IgD-negative memory B cell (primary cell): ENCODE results near the gene AMZ1. TPM values are rescaled to one million over a fixed set of nuclear protein-coding genes. Genes with fewer than 3 reads are reported as not detected.
A peak's percentile ranks its signal among the peaks of the same experiment; 100 is the strongest.

Experiments
- H3K27ac Mint-ChIP-seq, 3 donors: one replicate each; pipeline ENCODE4 v1.8.0; 2020 to 2022; ENCODE audit warnings: mild to moderate bottlenecking in 3 of 3, mixed read lengths in 3 of 3, moderate library complexity in 1 of 3
- H3K27me3 Mint-ChIP-seq: one replicate; pipeline ENCODE4 v1.8.0; 2021; ENCODE audit warnings: mixed read lengths
- H3K36me3 Mint-ChIP-seq: one replicate; pipeline ENCODE4 v1.8.0; 2020; ENCODE audit warnings: mild to moderate bottlenecking, mixed read lengths
- H3K4me1 Mint-ChIP-seq, 3 donors: one replicate each; pipeline ENCODE4 v1.8.0; 2020 to 2022; ENCODE audit warnings: mixed read lengths in 3 of 3, mild to moderate bottlenecking in 1 of 3
- H3K4me3 Mint-ChIP-seq, 4 donors: one replicate each; pipeline ENCODE4 v1.8.0; 2020 to 2022; ENCODE audit warnings: mild to moderate bottlenecking in 4 of 4, mixed read lengths in 4 of 4, moderate library complexity in 3 of 4
- H3K9me3 Mint-ChIP-seq, 3 donors: one replicate each; pipeline ENCODE4 v1.8.0; 2020 to 2021; ENCODE audit warnings: mixed read lengths in 3 of 3, mild to moderate bottlenecking in 1 of 3
- polyA plus RNA-seq: library from polyadenylated mRNA; unstranded; fragments of 300-500 nt; fragmentation: Illumina TruSeq; gene quantifications from one replicate; pipeline ENCODE4 v1.2.3, GENCODE V29; 2021

Gene AMZ1
- polyA plus RNA-seq, 1 donor from 2014 or later = 1.9 TPM

DNA sequence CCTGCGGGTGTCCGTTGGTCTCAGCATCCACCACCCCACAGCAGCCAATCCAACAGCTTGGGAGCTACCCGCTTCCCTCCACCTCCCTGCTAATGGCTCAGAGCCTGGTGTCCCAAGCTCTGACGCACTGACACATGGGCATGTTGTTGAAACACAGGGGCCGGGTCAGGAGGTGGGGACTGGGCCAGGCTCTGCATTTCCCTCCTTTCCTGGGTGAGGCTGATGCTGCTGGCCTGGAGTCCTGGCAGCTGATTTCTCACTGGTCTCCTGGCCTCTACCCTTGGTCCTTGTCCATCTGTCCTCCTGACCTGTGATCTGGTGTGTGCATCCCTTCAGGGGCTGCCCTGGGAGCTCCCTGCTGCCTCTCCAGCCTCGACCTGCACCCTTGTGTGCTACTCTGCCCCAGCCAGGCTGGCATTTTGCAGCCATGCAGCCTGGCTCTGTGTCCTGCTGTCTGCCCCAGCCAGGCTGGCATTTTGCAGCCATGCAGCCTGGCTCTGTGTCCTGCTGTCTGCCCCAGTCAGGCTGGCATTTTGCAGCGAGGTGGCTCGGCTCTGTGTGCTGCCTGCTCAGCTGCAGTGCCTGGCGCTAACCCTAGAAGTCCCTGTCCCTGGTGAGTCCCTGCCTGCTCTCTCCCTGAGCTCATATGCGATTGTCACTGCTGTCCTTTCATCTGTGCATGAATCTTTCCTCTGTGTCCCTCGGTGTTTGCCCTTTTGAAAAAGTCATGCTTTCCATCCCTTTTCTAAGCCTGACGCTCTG, 14.0 kb downstream of the AMZ1 start:
- Mint-ChIP-seq H3K27ac (peak overlapping the region in 2 of 3 donors; percentile 82 to 86), H3K4me3 (peak overlapping the region in 1 of 4 donors; percentile 49), H3K4me1 (peaks cover 9 to 11% (median 10%) of the 10 kb centered on the region in 3 donors), H3K27me3 (peaks cover 4% of the 10 kb centered on the region), H3K36me3 (no peaks in the 10 kb centered on the region), H3K9me3 (no peaks in the 10 kb centered on the region)

- Mint-ChIP-seq H3K27me3 (peaks cover 4% of the 10 kb centered on the region), H3K9me3 (no peaks in the 10 kb centered on the region), H3K4me3 (peak overlapping the region in 1 of 4 donors; percentile 49), H3K4me1 (peaks cover 9 to 11% (median 10%) of the 10 kb centered on the region in 3 donors), H3K27ac (peak overlapping the region in 2 of 3 donors; percentile 82 to 86), H3K36me3 (no peaks in the 10 kb centered on the region)
These were observed 14.6 kb downstream of the AMZ1 start for GRCh38 chr7:2702594-2702957.

DNA sequence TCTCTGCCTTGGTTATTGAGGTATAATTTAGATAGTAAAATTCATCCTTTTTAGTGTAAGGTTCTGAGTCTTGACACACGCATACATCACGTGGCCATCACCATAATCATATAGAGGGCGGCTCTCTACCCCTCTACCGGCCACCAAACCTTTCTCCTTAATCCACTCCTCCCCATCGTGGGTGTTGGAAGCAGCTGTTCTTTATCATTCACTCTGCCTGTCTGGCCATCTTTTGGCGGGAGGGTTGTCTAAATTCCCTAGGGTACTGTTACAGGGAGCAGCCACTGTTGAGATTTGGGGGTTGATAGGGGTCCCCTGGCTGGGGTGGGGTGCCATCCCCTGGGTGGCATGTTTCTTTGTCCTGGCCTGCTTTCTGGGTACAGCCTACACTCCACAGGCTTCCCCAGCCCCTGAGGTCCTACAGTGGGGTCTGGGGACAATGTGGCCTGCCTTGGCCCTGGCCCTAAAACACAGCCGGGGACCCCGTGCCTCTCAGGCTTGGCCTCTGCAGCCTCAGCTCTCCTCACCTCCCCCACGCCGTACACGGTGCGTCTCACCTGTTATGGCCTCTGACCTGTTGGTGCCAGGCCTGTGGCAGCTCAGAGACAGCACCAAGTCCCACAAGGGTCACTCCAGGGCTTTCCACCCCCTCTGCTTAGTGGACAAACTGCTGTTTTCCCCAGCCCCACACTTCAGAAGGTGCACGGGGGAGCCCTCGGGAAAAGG, 17.5 kb downstream of the AMZ1 start:
- Mint-ChIP-seq H3K36me3 (no peaks in the 10 kb centered on the region), H3K9me3 (no peaks in the 10 kb centered on the region), H3K27ac (peak overlapping the region in 1 of 3 donors; percentile 55), H3K4me3 (no peak overlapping the region), H3K4me1 (peaks cover 5 to 11% (median 5%) of the 10 kb centered on the region in 3 donors), H3K27me3 (no peaks in the 10 kb centered on the region)

- Mint-ChIP-seq H3K36me3 (no peaks in the 10 kb centered on the region), H3K4me3 (peak overlapping the region in 1 of 4 donors; percentile 76), H3K27me3 (no peaks in the 10 kb centered on the region), H3K4me1 (peaks cover 14 to 18% (median 14%) of the 10 kb centered on the region in 3 donors), H3K27ac (peak overlapping the region in 1 of 3 donors; percentile 63), H3K9me3 (no peaks in the 10 kb centered on the region)
These were observed 18.7 kb downstream of the AMZ1 start for GRCh38 chr7:2706685-2707126.

- no peaks in the 10 kb centered on the region for H3K36me3 Mint-ChIP-seq
- H3K4me3 Mint-ChIP-seq = peak overlapping the region in 1 of 4 donors; percentile 32
- no peaks in the 10 kb centered on the region for H3K27me3 Mint-ChIP-seq
- H3K4me1 Mint-ChIP-seq = peaks cover 14 to 18% (median 14%) of the 10 kb centered on the region in 3 donors
- H3K27ac Mint-ChIP-seq = peak overlapping the region in 2 of 3 donors; percentile 19 to 63
- H3K9me3 Mint-ChIP-seq = no peaks in the 10 kb centered on the region
These were observed 19.5 kb downstream of the AMZ1 start for GRCh38 chr7:2707481-2707880.

DNA sequence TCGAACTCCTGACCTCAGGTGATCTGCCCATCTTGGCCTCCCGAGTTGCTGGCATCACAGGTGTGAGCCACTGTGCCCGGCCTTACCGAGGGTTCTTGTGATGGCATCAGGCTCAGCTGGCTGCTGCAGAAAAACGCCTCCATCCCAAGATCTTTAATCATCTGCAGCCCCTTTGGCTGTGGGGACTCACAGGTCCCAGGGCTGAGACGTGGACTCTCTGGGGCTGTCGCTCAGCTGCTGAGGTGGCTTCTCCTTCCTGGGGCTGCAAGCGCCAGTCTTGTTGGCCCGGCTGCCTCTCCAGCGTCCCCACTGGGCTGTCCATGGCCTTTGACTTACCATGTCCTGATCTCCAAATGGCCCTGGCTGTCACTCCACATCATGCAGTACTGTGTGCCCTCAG, 20.0 kb downstream of the AMZ1 start:
- Mint-ChIP-seq H3K27me3 (no peaks in the 10 kb centered on the region), H3K4me1 (peaks cover 14 to 18% (median 14%) of the 10 kb centered on the region in 3 donors), H3K4me3 (peak overlapping the region in 1 of 4 donors; percentile 41)

GRCh38 chr7:2708547-2709310, 20.7 kb downstream of the AMZ1 start:
- Mint-ChIP-seq H3K9me3 (no peaks in the 10 kb centered on the region), H3K4me1 (peaks cover 14 to 21% (median 14%) of the 10 kb centered on the region in 3 donors), H3K36me3 (no peaks in the 10 kb centered on the region), H3K27ac (peak overlapping the region; percentile 88 to 98 (median 98)), H3K4me3 (peak overlapping the region in 3 of 4 donors; percentile 87 to 96 (median 87)), H3K27me3 (no peaks in the 10 kb centered on the region)

More for the DNA sequence above, 20.0 kb downstream of the AMZ1 start:
- H3K9me3 Mint-ChIP-seq = no peaks in the 10 kb centered on the region
- peak overlapping the region in 1 of 3 donors; percentile 88 for H3K27ac Mint-ChIP-seq
- H3K36me3 Mint-ChIP-seq = no peaks in the 10 kb centered on the region

DNA sequence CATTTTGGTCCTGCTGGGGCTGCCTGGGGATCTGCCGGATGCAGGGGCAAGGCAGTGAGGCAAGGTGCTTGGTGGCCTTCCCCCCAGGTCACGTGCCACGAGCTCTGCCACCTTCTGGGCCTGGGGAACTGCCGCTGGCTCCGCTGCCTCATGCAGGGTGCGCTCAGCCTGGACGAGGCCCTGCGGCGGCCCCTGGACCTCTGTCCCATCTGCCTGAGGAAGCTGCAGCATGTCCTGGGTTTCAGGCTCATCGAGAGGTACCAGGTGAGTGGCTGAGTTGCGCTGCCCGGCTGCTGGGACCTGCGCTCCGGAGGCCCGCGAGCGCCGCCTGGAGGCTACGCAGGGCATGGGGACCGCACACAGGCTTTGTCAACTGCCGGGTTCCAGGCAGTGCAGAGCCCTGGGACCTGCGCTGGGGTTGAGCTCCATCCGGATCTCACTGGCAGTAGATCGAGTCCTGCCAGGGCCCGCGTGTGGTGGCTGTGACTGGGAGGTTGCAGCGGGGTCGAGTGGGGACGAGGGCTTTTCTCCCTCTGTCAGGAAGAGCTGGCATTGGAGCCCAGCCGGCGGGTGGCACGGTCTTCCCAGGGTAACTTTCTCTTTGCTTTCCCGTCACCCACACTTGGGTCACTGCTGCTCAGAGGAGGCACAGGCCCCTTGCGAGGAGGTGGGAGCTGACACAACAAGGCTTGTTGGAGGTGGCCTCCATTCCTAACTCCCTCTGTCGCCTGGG, 21.7 kb downstream of the AMZ1 start:
- Mint-ChIP-seq H3K4me3 (peak overlapping the region; percentile 87 to 96 (median 93)), H3K4me1 (peaks cover 14 to 31% (median 17%) of the 10 kb centered on the region in 3 donors), H3K27ac (peak overlapping the region; percentile 98), H3K9me3 (no peaks in the 10 kb centered on the region), H3K36me3 (no peaks in the 10 kb centered on the region), H3K27me3 (no peaks in the 10 kb centered on the region)

GRCh38 chr7:2710286-2710655, 22.3 kb downstream of the AMZ1 start:
- Mint-ChIP-seq H3K27me3 (no peaks in the 10 kb centered on the region), H3K4me1 (peaks cover 18 to 36% (median 23%) of the 10 kb centered on the region in 3 donors)

GRCh38 chr7:2710901-2711551, 23.0 kb downstream of the AMZ1 start:
- Mint-ChIP-seq H3K36me3 (no peaks in the 10 kb centered on the region), H3K4me1 (peaks cover 25 to 44% (median 30%) of the 10 kb centered on the region in 3 donors), H3K27ac (peak overlapping the region; percentile 98), H3K4me3 (peak overlapping the region; percentile 87 to 96 (median 93)), H3K27me3 (no peaks in the 10 kb centered on the region), H3K9me3 (no peaks in the 10 kb centered on the region)

More at GRCh38 chr7:2710286-2710655, 22.3 kb downstream of the AMZ1 start:
- H3K36me3 Mint-ChIP-seq = no peaks in the 10 kb centered on the region
- H3K4me3 Mint-ChIP-seq = peak overlapping the region; percentile 87 to 96 (median 93)
- no peaks in the 10 kb centered on the region for H3K9me3 Mint-ChIP-seq
- H3K27ac Mint-ChIP-seq = peak overlapping the region; percentile 98

DNA sequence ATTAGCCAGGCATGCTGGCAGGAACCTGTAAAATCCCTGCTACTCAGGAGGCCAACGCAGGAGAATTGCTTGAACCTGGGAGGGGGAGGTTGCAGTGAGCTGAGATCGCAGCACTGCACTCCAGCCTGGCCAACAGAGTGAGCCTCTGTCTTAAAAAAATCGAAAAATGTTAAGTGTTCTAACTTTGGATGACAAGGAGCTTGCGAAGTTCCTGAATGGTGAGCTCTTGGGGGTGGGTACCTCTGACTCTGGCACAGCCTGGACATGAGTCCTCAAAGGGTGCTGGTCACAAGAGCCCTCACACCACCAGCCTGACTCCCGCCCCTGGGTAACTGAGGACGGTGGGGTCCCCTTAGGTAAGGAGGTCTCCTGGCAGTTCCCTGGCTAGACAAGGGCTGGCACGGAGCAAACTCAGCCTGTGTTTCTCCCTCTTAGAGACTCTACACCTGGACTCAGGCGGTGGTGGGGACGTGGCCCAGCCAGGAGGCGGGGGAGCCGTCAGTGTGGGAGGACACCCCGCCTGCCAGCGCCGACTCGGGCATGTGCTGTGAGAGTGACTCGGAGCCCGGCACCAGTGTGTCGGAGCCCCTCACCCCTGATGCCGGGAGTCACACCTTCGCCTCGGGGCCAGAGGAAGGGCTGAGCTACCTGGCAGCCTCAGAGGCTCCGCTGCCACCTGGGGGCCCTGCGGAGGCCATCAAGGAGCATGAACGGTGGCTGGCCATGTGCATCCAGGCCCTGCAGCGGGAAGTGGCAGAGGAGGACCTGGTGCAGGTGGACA, 24.1 kb downstream of the AMZ1 start:
- no peaks in the 10 kb centered on the region for H3K36me3 Mint-ChIP-seq
- peak overlapping the region in 2 of 3 donors; percentile 31 to 67 for H3K27ac Mint-ChIP-seq
- no peaks in the 10 kb centered on the region for H3K27me3 Mint-ChIP-seq
- no peak overlapping the region for H3K4me3 Mint-ChIP-seq
- peaks cover 27 to 51% (median 35%) of the 10 kb centered on the region in 3 donors for H3K4me1 Mint-ChIP-seq
- H3K9me3 Mint-ChIP-seq = no peaks in the 10 kb centered on the region

DNA sequence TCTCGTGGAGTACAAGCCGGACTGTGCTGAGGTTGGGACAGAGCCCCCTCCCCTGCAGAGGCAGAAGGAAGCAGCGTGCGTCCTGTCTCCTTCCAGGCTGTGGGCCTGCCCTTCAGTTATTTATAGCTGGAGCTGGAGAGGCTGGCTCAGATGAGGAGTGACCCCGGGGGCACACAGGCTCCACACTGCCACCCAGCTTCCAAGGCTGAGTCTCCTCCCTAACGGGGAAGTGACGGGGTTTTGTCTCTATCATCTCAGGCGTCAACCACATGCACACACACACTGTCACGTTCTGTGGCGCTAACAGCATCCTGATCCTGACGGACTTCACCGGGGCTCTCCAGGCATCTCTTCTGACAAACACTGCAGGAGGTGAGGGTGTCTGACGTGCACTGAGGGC, 25.4 kb downstream of the AMZ1 start:
- H3K9me3 Mint-ChIP-seq = no peaks in the 10 kb centered on the region
- peaks cover 29 to 58% (median 44%) of the 10 kb centered on the region in 3 donors for H3K4me1 Mint-ChIP-seq
- H3K27ac Mint-ChIP-seq = peak overlapping the region; percentile 67 to 91 (median 88)
- H3K36me3 Mint-ChIP-seq = no peaks in the 10 kb centered on the region
- H3K4me3 Mint-ChIP-seq = peak overlapping the region in 1 of 4 donors; percentile 55
- H3K27me3 Mint-ChIP-seq = no peaks in the 10 kb centered on the region

DNA sequence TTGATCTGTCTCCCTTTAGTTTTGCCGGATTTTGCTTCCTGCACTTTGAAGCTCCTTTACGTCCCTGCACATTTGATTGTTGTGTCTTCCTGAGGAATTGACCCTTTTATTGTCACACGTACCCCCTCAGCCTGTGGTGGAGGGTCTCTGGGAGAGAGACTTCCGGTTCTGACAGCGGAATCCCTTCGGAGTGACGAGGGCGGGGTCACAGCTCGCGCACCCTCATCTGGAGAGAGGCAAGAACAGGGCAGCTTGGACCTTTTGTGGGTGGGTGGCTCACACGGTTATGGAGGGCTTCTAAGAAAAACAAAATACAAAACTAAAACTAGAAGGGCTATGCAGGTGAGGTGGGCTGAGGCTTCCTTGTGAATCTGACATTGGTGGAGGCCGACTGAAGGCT, 26.0 kb downstream of the AMZ1 start:
- peaks cover 34 to 63% (median 46%) of the 10 kb centered on the region in 3 donors for H3K4me1 Mint-ChIP-seq
- H3K9me3 Mint-ChIP-seq = no peaks in the 10 kb centered on the region
- H3K27ac Mint-ChIP-seq = peak overlapping the region; percentile 26 to 91 (median 88)
- H3K4me3 Mint-ChIP-seq = peak overlapping the region in 1 of 4 donors; percentile 55
- no peaks in the 10 kb centered on the region for H3K27me3 Mint-ChIP-seq
- no peaks in the 10 kb centered on the region for H3K36me3 Mint-ChIP-seq
